HG03558 (cell line): ENCODE results near the gene PSMC6.

Source experiments
- ATAC-seq: cut with Tn5 transposase; IDR thresholded peaks from one replicate; pipeline ENCODE4 v1.9.1; 2021; ENCODE audit warnings: moderate number of reproducible peaks; ENCODE audit not compliant: unreplicated experiment; ENCODE audit errors: extremely low read depth

The PSMC6 gene

DNA sequence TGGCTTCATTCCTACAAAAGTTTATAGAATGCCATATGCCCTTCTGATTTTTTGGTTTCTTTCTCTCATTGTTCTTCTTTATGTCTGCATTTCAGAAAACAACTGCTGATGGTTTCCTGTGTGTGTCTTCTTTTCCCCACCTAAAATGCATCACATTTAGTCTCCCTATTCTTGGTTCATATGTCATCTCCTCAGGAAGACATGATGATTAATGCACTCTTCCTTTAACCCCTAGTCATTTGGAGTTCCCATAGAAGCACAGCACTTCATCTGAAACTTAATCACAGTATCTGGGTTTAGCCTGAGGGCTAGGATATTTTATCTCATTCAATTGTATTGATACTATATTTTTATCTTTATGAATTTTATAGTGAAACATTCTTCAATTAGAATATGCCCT, 62.9 kb downstream of the PSMC6 start:
- no peak for ATAC-seq

DNA sequence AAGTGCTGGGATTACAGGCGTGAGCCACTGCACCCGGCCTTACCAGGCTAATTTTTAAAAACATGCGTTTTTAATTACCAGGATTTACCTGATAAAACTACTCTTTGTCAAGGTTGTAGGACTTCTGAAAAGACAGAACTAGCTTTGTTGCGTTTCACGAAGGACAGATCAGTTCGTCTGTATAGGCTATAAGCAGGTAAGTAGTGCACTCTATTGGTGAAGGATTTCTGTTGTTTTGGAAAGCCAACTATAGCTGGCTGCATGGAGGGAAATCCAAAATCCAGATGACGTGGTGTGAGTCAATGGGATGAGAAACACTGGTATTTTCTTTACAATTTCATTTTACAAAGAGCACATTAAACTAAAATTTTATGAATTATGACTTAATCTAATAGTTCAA, 69.8 kb downstream of the PSMC6 start:
- ATAC-seq, result no peak
